GM12878 (cell line): ENCODE results near the gene ZNF324. TPM values are rescaled to one million over a fixed set of nuclear protein-coding genes. Genes with fewer than 3 reads are reported as not detected.

ENCODE experiments used
- ATAC-seq: fragments of 200-7000 bp; cut with Tn5 transposase; 3 replicates; pipeline ENCODE4 v1.9.1; 2020; ENCODE audit warnings: mild to moderate bottlenecking, moderate library complexity
- BruUV-seq: library from RNA; stranded (reverse); fragments of 400-500 nt; replicated peaks from 2 replicates; lab custom pipeline; 2021; lab: Mats Ljungman, UMichigan
- CTCF ChIA-PET: fragments of 300-600 bp; sonication (Branson Sonifier 250); formaldehyde crosslinking; extraction: SDS; loops from one replicate; lab custom pipeline; 2021; ENCODE audit warnings: inconsistent platforms; lab: Yijun Ruan, JAX
- POLR2A ChIA-PET: fragments of 350-600 bp; formaldehyde crosslinking; extraction: SDS; loops from one replicate; lab custom pipeline; 2021; ENCODE audit warnings: inconsistent platforms; lab: Charles Lee
- RAD21 ChIA-PET: fragments of 300-600 bp; sonication (Branson Sonifier 250); formaldehyde crosslinking; loops from one replicate; lab custom pipeline; 2023; ENCODE audit warnings: antibody characterized with exemption; ENCODE audit not compliant: unreplicated experiment; lab: Charles Lee
- SMC1A ChIA-PET: fragments of 300-600 bp; sonication (Branson Sonifier 250); formaldehyde crosslinking; loops from one replicate; lab custom pipeline; 2023; ENCODE audit not compliant: unreplicated experiment, uncharacterized antibody; lab: Charles Lee
- DNase-seq: peaks from one replicate; pipeline ENCODE4 v3.0.0-alpha.2; 2011; ENCODE audit warnings: low read depth, low spot score
- FAIRE-seq: peaks from 3 replicates; lab custom pipeline; 2011; peaks lifted over from hg19 to GRCh38; lab: Jason Lieb, UNC
- H2AFZ ChIP-seq: 2 replicates; pipeline ENCODE4 v1.6.0; 2011; ENCODE audit warnings: low read depth, low read length, control low read depth; ENCODE audit not compliant: control insufficient read depth
- H3K27ac ChIP-seq: 2 replicates; pipeline ENCODE4 v1.5.1; 2011; ENCODE audit warnings: control low read depth; ENCODE audit not compliant: control insufficient read depth, insufficient read depth
- H3K27me3 ChIP-seq, 2 experiments: replicated peaks in 1 of 2; 2 replicates each; pipeline versions ENCODE4 v1.6.0 to v1.6.1; 2011; ENCODE audit warnings: low read length in 1 of 2; ENCODE audit not compliant: control insufficient read depth in 2 of 2, insufficient read depth in 2 of 2
- H3K36me3 ChIP-seq, 2 experiments: 2 replicates each; pipeline ENCODE4 v1.5.1; 2011; ENCODE audit warnings: low read length in 1 of 2; ENCODE audit not compliant: control insufficient read depth in 2 of 2, insufficient read depth in 2 of 2
- H3K4me1 ChIP-seq: 2 replicates; pipeline ENCODE4 v1.6.1; 2011; ENCODE audit warnings: mild to moderate bottlenecking, low read length, moderate library complexity, mixed read lengths; ENCODE audit not compliant: control insufficient read depth, insufficient read depth
- H3K4me2 ChIP-seq: 2 replicates; pipeline ENCODE4 v1.6.0; 2011; ENCODE audit warnings: control low read depth; ENCODE audit not compliant: control insufficient read depth, insufficient read depth
- H3K4me3 ChIP-seq: fragments of 200-600 bp; sonication (generic); 2 replicates; pipeline ENCODE4 v1.5.1; 2016
- H3K79me2 ChIP-seq: 2 replicates; pipeline ENCODE4 v1.6.0; 2011; ENCODE audit warnings: low read length; ENCODE audit not compliant: control insufficient read depth, insufficient read depth
- H3K9ac ChIP-seq: 2 replicates; pipeline ENCODE4 v1.8.0; 2011; ENCODE audit warnings: low read length, control low read depth, mixed read lengths; ENCODE audit not compliant: control insufficient read depth, insufficient read depth
- H3K9me3 ChIP-seq: replicated peaks from 3 replicates; pipeline ENCODE4 v1.5.1; 2011; ENCODE audit warnings: mild to moderate bottlenecking, low read length; ENCODE audit not compliant: control insufficient read depth, insufficient read depth
- H4K20me1 ChIP-seq: 2 replicates; pipeline ENCODE4 v1.6.0; 2011; ENCODE audit not compliant: control insufficient read depth, insufficient read depth
- CBFB ChIP-seq: IDR thresholded peaks from 2 replicates; pipeline ENCODE4 v1.6.1; 2016; ENCODE audit warnings: antibody characterized with exemption, low read depth
- HDAC6 ChIP-seq: fragments of 200-600 bp; sonication (generic); IDR thresholded peaks from one replicate; pipeline ENCODE4 v1.8.0; 2017; ENCODE audit warnings: antibody characterized with exemption; ENCODE audit not compliant: unreplicated experiment
- MYC ChIP-seq: IDR thresholded peaks from 2 replicates; pipeline ENCODE4 v1.6.1; 2011; ENCODE audit warnings: mild to moderate bottlenecking, low read length, moderate library complexity, inconsistent platforms; ENCODE audit not compliant: insufficient read depth, insufficient replicate concordance, insufficient read length, severe bottlenecking
- NRF1 ChIP-seq: conservative IDR thresholded peaks from 2 replicates; pipeline ENCODE4 v1.6.1; 2011; ENCODE audit warnings: mild to moderate bottlenecking, low read depth, low read length, improper control_type of control experiment
- PAX8 ChIP-seq: fragments of 450-650 bp; IDR thresholded peaks from 2 replicates; pipeline ENCODE4 v1.6.1; 2017; ENCODE audit warnings: mild to moderate bottlenecking, moderate library complexity
- RAD51 ChIP-seq: fragments of 450-650 bp; IDR thresholded peaks from 2 replicates; pipeline ENCODE4 v1.6.1; 2016; ENCODE audit warnings: moderate library complexity, mild to moderate bottlenecking, inconsistent platforms
- RFX5 ChIP-seq: IDR thresholded peaks from 2 replicates; pipeline ENCODE4 v1.6.1; 2011; ENCODE audit warnings: low read depth, low read length, improper control_type of control experiment
- TARDBP ChIP-seq: IDR thresholded peaks from 2 replicates; pipeline ENCODE4 v1.6.1; 2016; ENCODE audit warnings: borderline replicate concordance
- WGBS: methylation state at CpG from one replicate; pipeline ENCODE4 v1.1.6; 2016; ENCODE audit warnings: low lambda C conversion rate; ENCODE audit not compliant: insufficient replicate concordance, insufficient coverage; ENCODE audit errors: missing lambda C conversion rate; 5-methylcytosine and 5-hydroxymethylcytosine counted together
- in situ Hi-C: fragments of 300-500 bp; cut with MboI; formaldehyde crosslinking; loops from 9 replicates; pipeline ENCODE4 v1.14.3; 2018; ENCODE audit warnings: mixed read lengths
- intact Hi-C: fragments of 100-400 bp; cut with micrococcal nuclease; formaldehyde crosslinking; loops from one replicate; pipeline ENCODE4 v1.14.2; 2022; ENCODE audit not compliant: unreplicated experiment
- polyA plus RNA-seq, 11 experiments: library from polyadenylated mRNA; depleted of rRNA in 4 of 11; unstranded in 6 of 11; stranded (reverse) in 5 of 11; fragments of >200 nt; fragmentation: Nextera tagmentation in 4 of 11; fragmentation: Illumina TruSeq in 1 of 11; extraction: Ambion mirVana in 4 of 11; extraction: Trizol in 1 of 11; gene quantifications; 1 replicate in 1 of 11; 2 replicates in 10 of 11; pipeline versions ENCODE4 v1.2.1 to v1.2.3, GENCODE V29; 2011 to 2016; ENCODE audit warnings: inconsistent platforms in 2 of 11, missing spikeins in 2 of 11, low read depth in 1 of 11
- total RNA-seq, 4 experiments: library from RNA; depleted of rRNA in 3 of 4; stranded (reverse); fragments of >200 nt in 3 of 4; fragmentation: Illumina TruSeq in 1 of 4; extraction: Trizol in 1 of 4; gene quantifications; 2 replicates each; pipeline versions ENCODE4 v1.2.1 to v1.2.3, GENCODE V29; 2013 to 2021
- TF ChIP-seq, protein P1 (sequence below): fragments of 450-650 bp; IDR thresholded peaks from 2 replicates; pipeline ENCODE4 v1.6.1; 2016; ENCODE audit warnings: mild to moderate bottlenecking
- TF ChIP-seq, protein P2 (sequence below): fragments of 450-650 bp; formaldehyde crosslinking; IDR thresholded peaks from 2 replicates; pipeline ENCODE4 v1.5.0; 2022; ENCODE audit warnings: mild to moderate bottlenecking, missing genetic modification characterization
- TF ChIP-seq, protein P3 (sequence below): IDR thresholded peaks from 2 replicates; pipeline ENCODE4 v1.6.1; 2012; ENCODE audit warnings: low read depth, low read length, improper control_type of control experiment
- TF ChIP-seq, protein P4 (sequence below): IDR thresholded peaks from 2 replicates; pipeline ENCODE4 v1.6.1; 2011; ENCODE audit warnings: borderline replicate concordance, low read depth, mild to moderate bottlenecking, moderate library complexity, low read length; ENCODE audit not compliant: insufficient read depth, poor library complexity, severe bottlenecking

Gene ZNF324
- total and polyA plus RNA-seq, 10 of the 15 experiments (the other 5 are each of a cell fraction or from before 2014, with no cell fraction given): 0.71 to 13.9 (median 7.0) TPM

DNA sequence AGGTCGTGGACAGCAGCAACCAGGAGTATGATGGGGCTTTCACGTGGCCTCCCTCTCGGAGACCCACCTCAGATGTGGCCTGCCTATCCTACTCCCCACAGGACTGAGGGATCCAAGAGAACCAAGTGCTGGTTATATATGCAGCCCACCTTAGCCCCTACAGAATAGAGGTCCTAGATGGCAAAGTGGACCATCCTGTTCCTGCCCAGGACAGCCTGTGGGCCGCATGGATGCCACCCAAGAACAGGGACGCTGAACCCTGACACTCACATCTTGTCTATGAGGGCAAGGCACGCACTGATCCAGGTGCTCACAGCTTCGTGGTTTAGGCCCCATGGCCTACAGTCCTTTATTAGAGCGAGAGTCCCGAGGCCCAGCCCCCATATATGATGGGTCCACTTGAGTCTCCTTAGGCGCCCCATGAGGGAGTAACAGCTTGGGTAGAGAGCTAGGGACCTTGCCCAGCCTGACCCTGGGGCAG is 46.4 kb downstream of the ZNF324 start:
- ATAC-seq (peak; percentile 1), DNase-seq (no peak), FAIRE-seq (no peak)
- CTCF ChIA-PET: interaction anchor here (1.0 to 2.0 kb wide), 6 partner anchors 13 to 166 kb away, joined by 3 to 22 read pairs (median 7); partner anchors contain the start of genes CHMP2A and MZF1
- no peak overlapping the region for H2AFZ ChIP-seq
- TF ChIP-seq, protein P1, sequence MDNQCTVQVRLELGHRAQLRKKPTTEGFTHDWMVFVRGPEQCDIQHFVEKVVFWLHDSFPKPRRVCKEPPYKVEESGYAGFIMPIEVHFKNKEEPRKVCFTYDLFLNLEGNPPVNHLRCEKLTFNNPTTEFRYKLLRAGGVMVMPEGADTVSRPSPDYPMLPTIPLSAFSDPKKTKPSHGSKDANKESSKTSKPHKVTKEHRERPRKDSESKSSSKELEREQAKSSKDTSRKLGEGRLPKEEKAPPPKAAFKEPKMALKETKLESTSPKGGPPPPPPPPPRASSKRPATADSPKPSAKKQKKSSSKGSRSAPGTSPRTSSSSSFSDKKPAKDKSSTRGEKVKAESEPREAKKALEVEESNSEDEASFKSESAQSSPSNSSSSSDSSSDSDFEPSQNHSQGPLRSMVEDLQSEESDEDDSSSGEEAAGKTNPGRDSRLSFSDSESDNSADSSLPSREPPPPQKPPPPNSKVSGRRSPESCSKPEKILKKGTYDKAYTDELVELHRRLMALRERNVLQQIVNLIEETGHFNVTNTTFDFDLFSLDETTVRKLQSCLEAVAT: no peak
- TF ChIP-seq HDAC6 (no peak), NRF1 (no peak), RFX5 (no peak), MYC (no peak), CBFB (no peak), TARDBP (no peak), PAX8 (no peak), RAD51 (no peak)
- TF ChIP-seq, protein P2, sequence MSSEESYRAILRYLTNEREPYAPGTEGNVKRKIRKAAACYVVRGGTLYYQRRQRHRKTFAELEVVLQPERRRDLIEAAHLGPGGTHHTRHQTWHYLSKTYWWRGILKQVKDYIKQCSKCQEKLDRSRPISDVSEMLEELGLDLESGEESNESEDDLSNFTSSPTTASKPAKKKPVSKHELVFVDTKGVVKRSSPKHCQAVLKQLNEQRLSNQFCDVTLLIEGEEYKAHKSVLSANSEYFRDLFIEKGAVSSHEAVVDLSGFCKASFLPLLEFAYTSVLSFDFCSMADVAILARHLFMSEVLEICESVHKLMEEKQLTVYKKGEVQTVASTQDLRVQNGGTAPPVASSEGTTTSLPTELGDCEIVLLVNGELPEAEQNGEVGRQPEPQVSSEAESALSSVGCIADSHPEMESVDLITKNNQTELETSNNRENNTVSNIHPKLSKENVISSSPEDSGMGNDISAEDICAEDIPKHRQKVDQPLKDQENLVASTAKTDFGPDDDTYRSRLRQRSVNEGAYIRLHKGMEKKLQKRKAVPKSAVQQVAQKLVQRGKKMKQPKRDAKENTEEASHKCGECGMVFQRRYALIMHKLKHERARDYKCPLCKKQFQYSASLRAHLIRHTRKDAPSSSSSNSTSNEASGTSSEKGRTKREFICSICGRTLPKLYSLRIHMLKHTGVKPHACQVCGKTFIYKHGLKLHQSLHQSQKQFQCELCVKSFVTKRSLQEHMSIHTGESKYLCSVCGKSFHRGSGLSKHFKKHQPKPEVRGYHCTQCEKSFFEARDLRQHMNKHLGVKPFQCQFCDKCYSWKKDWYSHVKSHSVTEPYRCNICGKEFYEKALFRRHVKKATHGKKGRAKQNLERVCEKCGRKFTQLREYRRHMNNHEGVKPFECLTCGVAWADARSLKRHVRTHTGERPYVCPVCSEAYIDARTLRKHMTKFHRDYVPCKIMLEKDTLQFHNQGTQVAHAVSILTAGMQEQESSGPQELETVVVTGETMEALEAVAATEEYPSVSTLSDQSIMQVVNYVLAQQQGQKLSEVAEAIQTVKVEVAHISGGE (CRISPR knock-in tag): no peak
- TF ChIP-seq, protein P3, sequence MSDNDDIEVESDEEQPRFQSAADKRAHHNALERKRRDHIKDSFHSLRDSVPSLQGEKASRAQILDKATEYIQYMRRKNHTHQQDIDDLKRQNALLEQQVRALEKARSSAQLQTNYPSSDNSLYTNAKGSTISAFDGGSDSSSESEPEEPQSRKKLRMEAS: no peak
- TF ChIP-seq, protein P4, sequence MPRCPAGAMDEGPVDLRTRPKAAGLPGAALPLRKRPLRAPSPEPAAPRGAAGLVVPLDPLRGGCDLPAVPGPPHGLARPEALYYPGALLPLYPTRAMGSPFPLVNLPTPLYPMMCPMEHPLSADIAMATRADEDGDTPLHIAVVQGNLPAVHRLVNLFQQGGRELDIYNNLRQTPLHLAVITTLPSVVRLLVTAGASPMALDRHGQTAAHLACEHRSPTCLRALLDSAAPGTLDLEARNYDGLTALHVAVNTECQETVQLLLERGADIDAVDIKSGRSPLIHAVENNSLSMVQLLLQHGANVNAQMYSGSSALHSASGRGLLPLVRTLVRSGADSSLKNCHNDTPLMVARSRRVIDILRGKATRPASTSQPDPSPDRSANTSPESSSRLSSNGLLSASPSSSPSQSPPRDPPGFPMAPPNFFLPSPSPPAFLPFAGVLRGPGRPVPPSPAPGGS: no peak
- H3K36me3 ChIP-seq: peaks cover 0 to 8% of the 10 kb centered on the region in 2 experiments; a peak in 3 of 4 replicates
- BruUV-seq: no TSS peak
- H3K4me2 ChIP-seq: no peak overlapping the region
- no peak overlapping the region; the same call in 1 of the 2 replicates for H3K27ac ChIP-seq
- in situ Hi-C loops (no loop called here), intact Hi-C loops (no loop called here)
- RAD21 ChIA-PET: interaction anchor here (1.3 to 1.6 kb wide), 2 partner anchors 24 to 66 kb away, joined by 6 to 16 read pairs; no protein-coding TSS in a partner anchor
- POLR2A ChIA-PET: interaction anchor here (0.6 to 1.5 kb wide), 7 partner anchors 24 to 72 kb away, joined by 3 to 14 read pairs (median 4); partner anchors contain the start of gene TRIM28
- H3K9me3 ChIP-seq: no peaks in the 10 kb centered on the region; the same call in 2 of the 3 replicates
- 77% methylated on average over 10 of the region's 10 CpGs for WGBS
- H4K20me1 ChIP-seq: no peaks in the 10 kb centered on the region
- peaks cover 29% of the 10 kb centered on the region for H3K79me2 ChIP-seq
- peaks cover 22% of the 10 kb centered on the region for H3K4me1 ChIP-seq
- SMC1A ChIA-PET: interaction anchor here (0.8 to 1.2 kb wide), 5 partner anchors 23 to 1048 kb away, joined by 3 to 4 read pairs (median 3); no protein-coding TSS in a partner anchor
- 0 out of 2 replicates have a peak overlapping the region, but pooled peaks have one; percentile 44 for H3K4me3 ChIP-seq
- H3K9ac ChIP-seq: 0 out of 2 replicates have a peak overlapping the region, but pooled peaks have one; percentile 49
- no peaks in the 10 kb centered on the region for H3K27me3 ChIP-seq
